DND-41 (cell line): ENCODE results near the gene NKD1.

Experiments
- EZH2 ChIP-seq: IDR thresholded peaks from 3 replicates; pipeline ENCODE4 v1.6.1; 2012; ENCODE audit warnings: borderline replicate concordance, low read depth, mild to moderate bottlenecking, moderate library complexity, low read length, inconsistent platforms; ENCODE audit not compliant: severe bottlenecking
- TF ChIP-seq, protein P1 (sequence below): IDR thresholded peaks from 2 replicates; pipeline ENCODE4 v1.5.1; 2012; ENCODE audit warnings: borderline replicate concordance, low read length, moderate library complexity, mild to moderate bottlenecking; ENCODE audit not compliant: poor library complexity, severe bottlenecking; ENCODE audit errors: extremely low read depth

DNA sequence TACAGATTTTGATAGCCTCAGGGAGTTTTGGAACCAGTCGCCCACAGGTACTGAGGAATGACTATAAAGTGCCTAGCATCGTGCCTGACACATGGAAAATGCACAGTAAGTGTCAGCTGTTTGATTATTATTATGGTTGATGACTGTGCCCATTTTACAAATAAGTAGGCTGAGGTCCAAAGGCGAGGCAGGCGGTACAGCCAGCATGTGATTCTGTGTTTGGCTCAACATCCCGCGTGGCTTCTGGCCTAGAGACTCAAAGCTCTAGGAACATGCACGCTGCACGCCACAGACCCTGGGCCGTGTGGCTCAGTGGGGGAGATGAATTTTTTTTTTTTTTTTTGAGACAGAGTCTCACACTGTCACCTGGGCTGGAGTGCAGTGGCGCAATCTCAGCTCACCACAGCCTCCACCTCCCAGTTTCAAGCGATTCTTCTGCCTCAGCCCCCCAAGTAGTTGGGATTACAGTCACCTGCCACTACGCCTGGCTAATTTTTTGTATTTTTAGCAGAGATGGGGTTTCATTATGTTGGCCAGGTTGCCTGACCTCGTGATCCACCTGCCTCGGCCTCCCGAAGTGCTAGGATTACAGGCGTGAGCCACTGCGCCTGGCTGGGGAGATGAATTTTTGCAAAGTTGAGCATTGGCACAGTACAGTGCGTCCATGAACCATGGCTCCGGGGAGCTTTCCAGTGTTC, 57.7 kb downstream of the NKD1 start:
- TF ChIP-seq, protein P1, sequence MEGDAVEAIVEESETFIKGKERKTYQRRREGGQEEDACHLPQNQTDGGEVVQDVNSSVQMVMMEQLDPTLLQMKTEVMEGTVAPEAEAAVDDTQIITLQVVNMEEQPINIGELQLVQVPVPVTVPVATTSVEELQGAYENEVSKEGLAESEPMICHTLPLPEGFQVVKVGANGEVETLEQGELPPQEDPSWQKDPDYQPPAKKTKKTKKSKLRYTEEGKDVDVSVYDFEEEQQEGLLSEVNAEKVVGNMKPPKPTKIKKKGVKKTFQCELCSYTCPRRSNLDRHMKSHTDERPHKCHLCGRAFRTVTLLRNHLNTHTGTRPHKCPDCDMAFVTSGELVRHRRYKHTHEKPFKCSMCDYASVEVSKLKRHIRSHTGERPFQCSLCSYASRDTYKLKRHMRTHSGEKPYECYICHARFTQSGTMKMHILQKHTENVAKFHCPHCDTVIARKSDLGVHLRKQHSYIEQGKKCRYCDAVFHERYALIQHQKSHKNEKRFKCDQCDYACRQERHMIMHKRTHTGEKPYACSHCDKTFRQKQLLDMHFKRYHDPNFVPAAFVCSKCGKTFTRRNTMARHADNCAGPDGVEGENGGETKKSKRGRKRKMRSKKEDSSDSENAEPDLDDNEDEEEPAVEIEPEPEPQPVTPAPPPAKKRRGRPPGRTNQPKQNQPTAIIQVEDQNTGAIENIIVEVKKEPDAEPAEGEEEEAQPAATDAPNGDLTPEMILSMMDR = no peak
- TF ChIP-seq EZH2 = no peak
